K562 (cell line): ENCODE results near the gene CFL2. TPM values are rescaled to one million over a fixed set of nuclear protein-coding genes. Genes with fewer than 3 reads are reported as not detected.

Experiments used
- ATAC-seq: fragments of 200-7000 bp; cut with Tn5 transposase; 3 replicates; pipeline ENCODE4 v1.9.1; 2020; ENCODE audit warnings: moderate library complexity
- BruUV-seq: library from RNA; stranded (reverse); fragments of 400-500 nt; replicated peaks from 2 replicates; lab custom pipeline; 2021; lab: Mats Ljungman, UMichigan
- CTCF ChIA-PET: fragments of 300-600 bp; formaldehyde crosslinking; extraction: SDS; loops from one replicate; lab custom pipeline; 2021; ENCODE audit warnings: low intra/inter-chr PET ratio; lab: Yijun Ruan, JAX
- POLR2A ChIA-PET: fragments of 300-600, 350-650 bp; sonication (Branson Sonifier 250); formaldehyde crosslinking; extraction: SDS; loops from one replicate; lab custom pipeline; 2021; ENCODE audit warnings: antibody characterized with exemption, inconsistent platforms; lab: Yijun Ruan, JAX
- DNase-seq, 4 experiments: peaks; one replicate each; pipeline versions ENCODE4 v3.0.0 to v3.0.0-alpha.2; 2011 to 2018; ENCODE audit warnings: low spot score in 3 of 4, mixed read lengths in 3 of 4; ENCODE audit errors: extremely low read depth in 1 of 4
- FAIRE-seq: peaks from 2 replicates; lab custom pipeline; 2011; peaks lifted over from hg19 to GRCh38; lab: Jason Lieb, UNC
- H2AFZ ChIP-seq: 2 replicates; pipeline ENCODE4 v1.6.0; 2011; ENCODE audit warnings: low read depth, low read length, control low read depth, inconsistent platforms
- H3K27ac ChIP-seq: fragments of 200-600 bp; 3 replicates; pipeline ENCODE4 v1.8.0; 2011; ENCODE audit warnings: low read depth, mild to moderate bottlenecking, control low read depth, inconsistent platforms, low read length, moderate library complexity, mixed read lengths; ENCODE audit errors: extremely low read depth
- H3K27me3 ChIP-seq, 2 experiments: fragments of 300-600 bp in 1 of 2; 2 replicates in 1 of 2; 3 replicates in 1 of 2; pipeline versions ENCODE4 v1.6.0 to v1.8.0; 2011; ENCODE audit warnings: inconsistent platforms in 2 of 2, low read length in 2 of 2, mild to moderate bottlenecking in 1 of 2, mixed read lengths in 1 of 2, moderate library complexity in 1 of 2; ENCODE audit not compliant: control insufficient read depth in 2 of 2, insufficient read depth in 2 of 2
- H3K36me3 ChIP-seq: fragments of 300-600 bp; 3 replicates; pipeline ENCODE4 v1.8.0; 2011; ENCODE audit warnings: mild to moderate bottlenecking, low read length, inconsistent platforms; ENCODE audit not compliant: control insufficient read depth, insufficient read depth
- H3K4me1 ChIP-seq, 2 experiments: fragments of 200-600 bp in 1 of 2; replicated peaks in 1 of 2; 2 replicates in 1 of 2; 3 replicates in 1 of 2; pipeline versions ENCODE4 v1.5.1 to v1.8.0; 2011; ENCODE audit warnings: inconsistent platforms in 2 of 2, low read length in 2 of 2, mild to moderate bottlenecking in 1 of 2, mixed read lengths in 1 of 2, moderate library complexity in 1 of 2; ENCODE audit not compliant: control insufficient read depth in 2 of 2, insufficient read depth in 2 of 2
- H3K4me2 ChIP-seq: 2 replicates; pipeline ENCODE4 v1.6.1; 2011; ENCODE audit warnings: low read length, control low read depth, inconsistent platforms, mixed read lengths; ENCODE audit not compliant: insufficient read depth
- H3K4me3 ChIP-seq: fragments of 200-600 bp; sonication (generic), shearing (Covaris generic); 2 replicates; pipeline ENCODE4 v1.5.1; 2016; ENCODE audit warnings: control low read depth, inconsistent platforms
- H3K79me2 ChIP-seq: fragments of 200-600 bp; 3 replicates; pipeline ENCODE4 v1.8.0; 2011; ENCODE audit warnings: low read length, inconsistent platforms; ENCODE audit not compliant: control insufficient read depth, insufficient read depth
- H3K9ac ChIP-seq, 2 experiments: 2 replicates each; pipeline versions ENCODE4 v1.6.0 to v1.6.1; 2011; ENCODE audit warnings: low read depth in 2 of 2, low read length in 2 of 2, control low read depth in 1 of 2, inconsistent platforms in 1 of 2, mild to moderate bottlenecking in 1 of 2, mixed read lengths in 1 of 2; ENCODE audit not compliant: insufficient read depth in 1 of 2
- H3K9me1 ChIP-seq: one replicate; pipeline ENCODE4 v1.6.0; 2011; ENCODE audit warnings: inconsistent platforms, mild to moderate bottlenecking, low read length, moderate library complexity; ENCODE audit not compliant: control insufficient read depth, insufficient read depth
- H3K9me3 ChIP-seq: replicated peaks from 2 replicates; pipeline ENCODE4 v1.5.1; 2011; ENCODE audit warnings: low read depth, low read length, inconsistent platforms; ENCODE audit not compliant: control insufficient read depth, insufficient read depth
- H4K20me1 ChIP-seq: replicated peaks from 2 replicates; pipeline ENCODE4 v1.6.1; 2011; ENCODE audit warnings: low read length, inconsistent platforms, mixed read lengths; ENCODE audit not compliant: control insufficient read depth, insufficient read depth
- AFF1 ChIP-seq, 2 experiments: fragments of 450-650 bp; IDR thresholded peaks; 2 replicates each; pipeline ENCODE4 v1.6.1; 2018; ENCODE audit warnings: mild to moderate bottlenecking in 2 of 2, low read depth in 1 of 2; ENCODE audit not compliant: partially characterized antibody in 2 of 2
- ATF2 ChIP-seq: sonication (generic); formaldehyde crosslinking; IDR thresholded peaks from 2 replicates; pipeline ENCODE4 v1.8.1; 2022; ENCODE audit warnings: missing genetic modification reagents
- ERF ChIP-seq: fragments of 450-650 bp; formaldehyde crosslinking; IDR thresholded peaks from 2 replicates; pipeline ENCODE4 v1.4.0; 2020; ENCODE audit warnings: mild to moderate bottlenecking, mixed read lengths
- EZH2 ChIP-seq: IDR thresholded peaks from 2 replicates; pipeline ENCODE4 v1.6.1; 2012; ENCODE audit warnings: low read depth, mild to moderate bottlenecking, inconsistent platforms, low read length, borderline replicate concordance
- HNRNPLL ChIP-seq: fragments of 200-400 bp; formaldehyde crosslinking; IDR thresholded peaks from 2 replicates; pipeline ENCODE4 v1.6.1; 2017; ENCODE audit warnings: low read length, low read depth, mild to moderate bottlenecking; ENCODE audit not compliant: poor library complexity, severe bottlenecking
- RBM15 ChIP-seq: fragments of 200-400 bp; formaldehyde crosslinking; IDR thresholded peaks from 2 replicates; pipeline ENCODE4 v1.6.1; 2018; ENCODE audit warnings: mild to moderate bottlenecking, low read length, moderate library complexity; ENCODE audit not compliant: insufficient read depth
- ZNF41 ChIP-seq: fragments of 250-450 bp; sonication (Bioruptor Pico); conservative IDR thresholded peaks from 2 replicates; pipeline ENCODE4 v1.4.0; 2020; ENCODE audit warnings: mild to moderate bottlenecking
- WGBS: fragments of 100-300 bp; shearing (Covaris generic); methylation state at CpG from one replicate; pipeline ENCODE4 v1.1.6; 2016; ENCODE audit warnings: low coverage, mixed read lengths; ENCODE audit not compliant: insufficient coverage; ENCODE audit errors: missing lambda C conversion rate; 5-methylcytosine and 5-hydroxymethylcytosine counted together
- in situ Hi-C: fragments of 300-500 bp; cut with MboI; formaldehyde crosslinking; loops from 4 replicates; pipeline ENCODE4 v1.15.0; 2018; ENCODE audit warnings: inconsistent platforms, mixed read lengths
- intact Hi-C: fragments of 100-400 bp; cut with micrococcal nuclease; formaldehyde crosslinking; loops from 2 replicates; pipeline ENCODE4 v1.14.2; 2022
- polyA plus RNA-seq, 8 experiments: library from polyadenylated mRNA; depleted of rRNA in 4 of 8; stranded (reverse) in 5 of 8; unstranded in 3 of 8; fragments of >200 nt; fragmentation: Nextera tagmentation in 2 of 8; fragmentation: Illumina TruSeq in 1 of 8; extraction: Ambion mirVana in 2 of 8; extraction: Trizol in 1 of 8; gene quantifications; 2 replicates each; pipeline versions ENCODE4 v1.2.1 to v1.2.3, GENCODE V29; 2011 to 2014; ENCODE audit warnings: inconsistent platforms in 1 of 8, missing spikeins in 1 of 8
- total RNA-seq, 7 experiments: library from RNA; depleted of rRNA in 6 of 7; stranded (reverse); fragments of >200 nt in 6 of 7; fragmentation: Illumina TruSeq in 2 of 7; extraction: Trizol in 2 of 7; gene quantifications; 2 replicates each; pipeline versions ENCODE4 v1.2.1 to v1.2.3, GENCODE V29; 2011 to 2021; ENCODE audit warnings: low replicate concordance in 1 of 7
- TF ChIP-seq, protein P1 (sequence below): fragments of 450-650 bp; formaldehyde crosslinking; IDR thresholded peaks from 2 replicates; pipeline ENCODE4 v1.4.0; 2020; ENCODE audit warnings: mild to moderate bottlenecking, moderate library complexity

CFL2 gene
- total and polyA plus RNA-seq, 9 of the 15 experiments (the other 6 are each of a cell fraction or from before 2014, with no cell fraction given), result 2.0 to 12.7 (median 5.1) TPM

DNA sequence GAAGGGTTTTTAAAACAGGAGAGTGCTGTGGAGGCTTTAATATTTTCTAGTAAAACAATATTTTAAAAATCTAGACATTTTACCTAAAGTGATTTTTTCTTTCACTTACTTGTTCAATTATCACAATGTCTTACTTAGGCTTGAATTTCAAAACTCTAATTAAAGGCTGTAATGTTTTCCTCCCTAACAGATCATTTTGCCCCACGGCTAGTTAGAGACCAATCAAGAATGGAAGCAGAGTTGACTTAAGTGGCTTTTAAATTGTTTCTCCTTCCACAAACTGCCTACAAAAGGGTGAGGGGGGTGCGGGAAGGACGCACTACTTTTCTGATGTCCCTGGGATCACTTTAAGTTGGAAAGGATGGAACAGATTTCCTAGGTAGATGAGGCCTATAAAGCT, 9.5 kb upstream of the CFL2 start:
- WGBS, result 39% methylated on average over 3 of the region's 3 CpGs
- DNase-seq, result no peak
- Histone ChIP-seq H3K9me3 (no peaks in the 10 kb centered on the region), H3K27ac (no peak overlapping the region), H3K4me2 (no peak overlapping the region), H3K4me3 (no peak overlapping the region), H3K9me1 (no peaks in the 10 kb centered on the region), H3K79me2 (no peaks in the 10 kb centered on the region), H2AFZ (no peak overlapping the region), H3K9ac (no peak overlapping the region), H3K27me3 (no peaks in the 10 kb centered on the region), H3K36me3 (no peaks in the 10 kb centered on the region), H3K4me1 (0 out of 5 replicates have a peak, but pooled peaks cover 0 to 2% of the 10 kb centered on the region in 2 experiments)
- POLR2A ChIA-PET, result interaction anchor here (1.9 kb wide), 1 partner anchor 9 kb away, joined by 7 read pairs; the partner anchor contains the start of gene CFL2
- CTCF ChIA-PET, result interaction anchor here (3.8 kb wide), 1 partner anchor 51 kb away, joined by 20 read pairs; no protein-coding TSS in a partner anchor
- FAIRE-seq, result no peak
- BruUV-seq, result no TSS peak
- intact Hi-C loops, result loop anchor here (2.0 kb wide), 1 partner anchor 51 kb away; no protein-coding TSS in a partner anchor
- in situ Hi-C loops, result no loop called here
- TF ChIP-seq EZH2, result no peak
- TF ChIP-seq, protein P1, sequence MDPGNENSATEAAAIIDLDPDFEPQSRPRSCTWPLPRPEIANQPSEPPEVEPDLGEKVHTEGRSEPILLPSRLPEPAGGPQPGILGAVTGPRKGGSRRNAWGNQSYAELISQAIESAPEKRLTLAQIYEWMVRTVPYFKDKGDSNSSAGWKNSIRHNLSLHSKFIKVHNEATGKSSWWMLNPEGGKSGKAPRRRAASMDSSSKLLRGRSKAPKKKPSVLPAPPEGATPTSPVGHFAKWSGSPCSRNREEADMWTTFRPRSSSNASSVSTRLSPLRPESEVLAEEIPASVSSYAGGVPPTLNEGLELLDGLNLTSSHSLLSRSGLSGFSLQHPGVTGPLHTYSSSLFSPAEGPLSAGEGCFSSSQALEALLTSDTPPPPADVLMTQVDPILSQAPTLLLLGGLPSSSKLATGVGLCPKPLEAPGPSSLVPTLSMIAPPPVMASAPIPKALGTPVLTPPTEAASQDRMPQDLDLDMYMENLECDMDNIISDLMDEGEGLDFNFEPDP, result no peak
- TF ChIP-seq ZNF41 (CRISPR knock-in tag), result no peak
- TF ChIP-seq AFF1 (IDR thresholded peaks at IDR 0.05; ENCODE audit: low read depth in 1 of 2, partially characterized antibody in 2 of 2), result no peak
- TF ChIP-seq RBM15, result no peak
- TF ChIP-seq HNRNPLL, result no peak
- TF ChIP-seq ATF2 (CRISPR knock-in tag), result no peak
- TF ChIP-seq ERF, result no peak
- TF ChIP-seq, all 486 proteins: peak for 0
- no peaks in the 10 kb centered on the region for H4K20me1 ChIP-seq
- ATAC-seq, result no peak
